Thymus (tissue), 11 donors: ENCODE data around the gene LRMDA. TPM values are rescaled to one million over a fixed set of nuclear protein-coding genes. Genes with fewer than 3 reads are reported as not detected.

Experiments
- DNase-seq, 9 donors: peaks; one replicate each; pipeline ENCODE4 v3.0.0-alpha.2; 2013; ENCODE audit warnings: low spot score in 9 of 9, low read depth in 6 of 9, missing footprints in 1 of 9
- H3K27ac ChIP-seq, 2 donors: one replicate each; pipeline ENCODE4 v1.5.1; 2013; ENCODE audit warnings: control low read depth in 1 of 2, low read depth in 1 of 2, low read length in 1 of 2, mild to moderate bottlenecking in 1 of 2, moderate library complexity in 1 of 2
- H3K27me3 ChIP-seq, 2 donors: one replicate each; pipeline ENCODE4 v1.5.1; 2013; ENCODE audit warnings: low read length in 1 of 2; ENCODE audit not compliant: control insufficient read depth in 2 of 2, insufficient read depth in 1 of 2
- H3K36me3 ChIP-seq, 2 donors: one replicate each; pipeline ENCODE4 v1.5.1; 2013; ENCODE audit warnings: low read length in 1 of 2, mild to moderate bottlenecking in 1 of 2, moderate library complexity in 1 of 2; ENCODE audit not compliant: control insufficient read depth in 2 of 2, insufficient read depth in 2 of 2
- H3K4me1 ChIP-seq, 2 donors: one replicate each; pipeline ENCODE4 v1.5.1; 2013; ENCODE audit warnings: low read length in 2 of 2; ENCODE audit not compliant: control insufficient read depth in 2 of 2, insufficient read depth in 2 of 2
- H3K4me3 ChIP-seq, 2 donors: one replicate each; pipeline ENCODE4 v1.5.1; 2013; ENCODE audit warnings: low read length in 2 of 2, control low read depth in 1 of 2, mild to moderate bottlenecking in 1 of 2
- H3K9me3 ChIP-seq, 2 donors: one replicate each; pipeline ENCODE4 v1.5.1; 2013; ENCODE audit warnings: low read length in 1 of 2, mild to moderate bottlenecking in 1 of 2; ENCODE audit not compliant: control insufficient read depth in 2 of 2, insufficient read depth in 1 of 2
- WGBS: extraction: QIAGEN DNeasy Blood & Tissue Kit; methylation state at CpG from one replicate; pipeline ENCODE4 v1.1.7; 2013; 5-methylcytosine and 5-hydroxymethylcytosine counted together
- polyA plus RNA-seq: library from polyadenylated mRNA; stranded (reverse); fragments of 200-250 nt; gene quantifications from one replicate; pipeline ENCODE4 v1.2.3, GENCODE V29; 2013
- total RNA-seq: library from RNA; stranded (reverse); fragments of 120-200 nt; gene quantifications from one replicate; pipeline ENCODE4 v1.2.4, GENCODE V29; 2013
- donor health status: healthy.

LRMDA gene
- total and polyA plus RNA-seq, 2 donors: 2.5 to 4.6 TPM

GRCh38 chr10:76420725-76421124, 989.3 kb downstream of the LRMDA start:
- H3K4me3 ChIP-seq: no peak overlapping the region
- no peak overlapping the region for H3K27ac ChIP-seq
- H3K4me1 ChIP-seq: no peaks in the 10 kb centered on the region
- H3K36me3 ChIP-seq: no peaks in the 10 kb centered on the region
- no peak for DNase-seq
- 97% methylated on average over 4 of the region's 4 CpGs for WGBS
- no peaks in the 10 kb centered on the region for H3K9me3 ChIP-seq
- no peaks in the 10 kb centered on the region for H3K27me3 ChIP-seq

- Histone ChIP-seq H3K27me3 (no peaks in the 10 kb centered on the region), H3K9me3 (no peaks in the 10 kb centered on the region), H3K27ac (no peak overlapping the region), H3K4me1 (no peaks in the 10 kb centered on the region), H3K4me3 (no peak overlapping the region), H3K36me3 (no peaks in the 10 kb centered on the region)
- no peak for DNase-seq
- WGBS: 98% methylated on average over 4 of the region's 4 CpGs
These were observed 991.3 kb downstream of the LRMDA start for GRCh38 chr10:76422769-76423168.

GRCh38 chr10:76428551-76429367, 997.3 kb downstream of the LRMDA start:
- H3K4me3 ChIP-seq: no peak overlapping the region
- H3K27ac ChIP-seq: no peak overlapping the region
- 91% methylated on average over 4 of the region's 4 CpGs for WGBS
- no peak for DNase-seq
- no peaks in the 10 kb centered on the region for H3K4me1 ChIP-seq
- no peaks in the 10 kb centered on the region for H3K36me3 ChIP-seq
- H3K9me3 ChIP-seq: no peaks in the 10 kb centered on the region
- no peaks in the 10 kb centered on the region for H3K27me3 ChIP-seq

GRCh38 chr10:76429368-76430060, 998.1 kb downstream of the LRMDA start:
- Histone ChIP-seq H3K4me1 (no peaks in the 10 kb centered on the region), H3K4me3 (no peak overlapping the region), H3K9me3 (no peaks in the 10 kb centered on the region), H3K27ac (no peak overlapping the region), H3K27me3 (no peaks in the 10 kb centered on the region), H3K36me3 (no peaks in the 10 kb centered on the region)
- 75% methylated on average over 12 of the region's 12 CpGs for WGBS
- DNase-seq: no peak

- 68% methylated on average over 4 of the region's 4 CpGs for WGBS
- no peaks in the 10 kb centered on the region for H3K4me1 ChIP-seq
- no peak overlapping the region for H3K27ac ChIP-seq
- no peaks in the 10 kb centered on the region for H3K36me3 ChIP-seq
- H3K9me3 ChIP-seq: no peaks in the 10 kb centered on the region
- H3K27me3 ChIP-seq: no peaks in the 10 kb centered on the region
- no peak for DNase-seq
- H3K4me3 ChIP-seq: no peak overlapping the region
These were observed 998.7 kb downstream of the LRMDA start for GRCh38 chr10:76430061-76430645.

GRCh38 chr10:76432016-76433012, 1000.9 kb downstream of the LRMDA start:
- Histone ChIP-seq H3K27ac (no peak overlapping the region), H3K36me3 (no peaks in the 10 kb centered on the region), H3K9me3 (no peaks in the 10 kb centered on the region), H3K4me3 (no peak overlapping the region), H3K27me3 (no peaks in the 10 kb centered on the region), H3K4me1 (no peaks in the 10 kb centered on the region)
- DNase-seq: no peak
- 93% methylated on average over 7 of the region's 7 CpGs for WGBS

- H3K27me3 ChIP-seq: no peaks in the 10 kb centered on the region
- no peak for DNase-seq
- 94% methylated on average over 8 of the region's 8 CpGs for whole genome bisulfite sequencing
These were observed 1002.0 kb downstream of the LRMDA start for GRCh38 chr10:76433161-76434005.

GRCh38 chr10:76435157-76435556, 1003.7 kb downstream of the LRMDA start:
- no peak overlapping the region for H3K4me3 ChIP-seq
- no peak overlapping the region for H3K27ac ChIP-seq
- H3K36me3 ChIP-seq: no peaks in the 10 kb centered on the region
- DNase-seq: no peak
- WGBS: 98% methylated on average over 1 of the region's 1 CpG
- H3K27me3 ChIP-seq: no peaks in the 10 kb centered on the region
- no peaks in the 10 kb centered on the region for H3K9me3 ChIP-seq
- H3K4me1 ChIP-seq: no peaks in the 10 kb centered on the region

More at GRCh38 chr10:76433161-76434005, 1002.0 kb downstream of the LRMDA start:
- Histone ChIP-seq H3K4me3 (no peak overlapping the region), H3K4me1 (no peaks in the 10 kb centered on the region), H3K9me3 (no peaks in the 10 kb centered on the region), H3K36me3 (no peaks in the 10 kb centered on the region), H3K27ac (no peak overlapping the region)
